Naive thymus-derived CD8-positive, alpha-beta T cell (primary cell): Measurements from ENCODE around the gene MAML2. TPM values are rescaled to one million over a fixed set of nuclear protein-coding genes. Genes with fewer than 3 reads are reported as not detected.
A peak's percentile ranks its signal among the peaks of the same experiment; 100 is the strongest.

Experiments
- ATAC-seq, 2 donors: fragments of 150-1000 bp; cut with Tn5 transposase in 1 of 2; sonication (Bioruptor Pico), chemical (Tn5 transposase) in 1 of 2; 1 replicate in 1 of 2; 2 replicates in 1 of 2; pipeline ENCODE4 v1.10.0; 2021; ENCODE audit warnings: mild to moderate bottlenecking in 2 of 2, moderate library complexity in 2 of 2
- POLR2A ChIA-PET: fragments of 350-600 bp; sonication (Branson Sonifier 250); formaldehyde crosslinking; loops from one replicate; lab custom pipeline; 2021; ENCODE audit warnings: antibody characterized with exemption; lab: Charles Lee
- DNase-seq, 10 donors: peaks; one replicate each; pipeline versions ENCODE4 v3.0.0 to v3.0.0-alpha.2; 2020 to 2022
- H3K27ac Mint-ChIP-seq, 10 donors: one replicate each; pipeline ENCODE4 v1.8.0; 2020 to 2022; ENCODE audit warnings: mild to moderate bottlenecking in 10 of 10, mixed read lengths in 10 of 10, moderate library complexity in 4 of 10, inconsistent platforms in 1 of 10
- H3K27me3 Mint-ChIP-seq, 5 donors: one replicate each; pipeline ENCODE4 v1.8.0; 2021 to 2022; ENCODE audit warnings: mixed read lengths in 5 of 5
- H3K36me3 Mint-ChIP-seq, 3 donors: one replicate each; pipeline ENCODE4 v1.8.0; 2020 to 2022; ENCODE audit warnings: mixed read lengths in 3 of 3, mild to moderate bottlenecking in 2 of 3, inconsistent platforms in 1 of 3
- H3K4me1 Mint-ChIP-seq, 4 donors: one replicate each; pipeline ENCODE4 v1.8.0; 2021 to 2022; ENCODE audit warnings: mixed read lengths in 4 of 4
- H3K4me3 Mint-ChIP-seq, 10 donors: one replicate each; pipeline ENCODE4 v1.8.0; 2020 to 2022; ENCODE audit warnings: mild to moderate bottlenecking in 10 of 10, mixed read lengths in 10 of 10, moderate library complexity in 6 of 10, inconsistent platforms in 1 of 10
- H3K9me3 Mint-ChIP-seq, 9 donors: one replicate each; pipeline ENCODE4 v1.8.0; 2020 to 2022; ENCODE audit warnings: mixed read lengths in 9 of 9, mild to moderate bottlenecking in 3 of 9, inconsistent platforms in 1 of 9, moderate library complexity in 1 of 9
- polyA plus RNA-seq, 3 donors: library from polyadenylated mRNA; unstranded; fragments of 300-500 nt; fragmentation: Illumina TruSeq; gene quantifications; one replicate each; pipeline ENCODE4 v1.2.3, GENCODE V29; 2021
- total RNA-seq, 8 experiments: library from RNA in 2 of 8; stranded (reverse) in 2 of 8; gene quantifications; one replicate each; pipeline ENCODE4 v1.2.3 and lab custom pipeline; 2021 to 2026

Gene MAML2
- total and polyA plus RNA-seq, 5 experiments from 2014 or later = 6.6 to 68.5 (median 33.0) TPM

DNA sequence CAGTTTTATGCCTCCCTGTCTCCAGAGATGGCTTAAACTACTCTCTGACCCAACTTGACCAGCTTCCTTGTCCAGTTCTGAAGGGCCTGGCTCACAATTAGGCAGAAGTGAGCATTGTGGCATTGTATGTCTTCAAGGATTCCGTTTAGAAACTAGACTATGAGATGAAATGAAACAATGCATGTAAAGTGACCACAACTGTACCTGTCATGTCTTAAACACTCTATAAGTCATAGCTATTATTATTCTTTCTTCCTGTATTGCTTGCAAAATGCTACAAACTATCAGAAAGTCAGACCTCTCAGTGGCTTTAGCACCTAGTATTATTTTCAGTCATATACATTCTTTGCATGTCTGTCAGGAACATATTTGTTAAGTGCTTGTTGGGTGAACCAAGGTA lies 291.2 kb downstream of the MAML2 start:
- POLR2A ChIA-PET = no interaction called here
- Mint-ChIP-seq H3K4me3 (no peak overlapping the region), H3K27ac (peak overlapping the region in 4 of 10 donors; percentile 20 to 43 (median 31)), H3K9me3 (no peaks in the 10 kb centered on the region), H3K4me1 (peaks cover 30 to 63% (median 55%) of the 10 kb centered on the region in 4 donors), H3K36me3 (peaks cover 4 to 27% (median 9%) of the 10 kb centered on the region in 3 donors), H3K27me3 (no peaks in the 10 kb centered on the region)
- ATAC-seq = no peak
- no peak for DNase-seq

- H3K9me3 Mint-ChIP-seq = no peaks in the 10 kb centered on the region
- H3K4me3 Mint-ChIP-seq = no peak overlapping the region
- POLR2A ChIA-PET = no interaction called here
- no peak for DNase-seq
- peak overlapping the region in 2 of 10 donors; percentile 45 to 54 for H3K27ac Mint-ChIP-seq
- H3K4me1 Mint-ChIP-seq = peaks cover 32 to 61% (median 51%) of the 10 kb centered on the region in 4 donors
- no peaks in the 10 kb centered on the region for H3K27me3 Mint-ChIP-seq
- H3K36me3 Mint-ChIP-seq = peaks cover 4 to 34% (median 12%) of the 10 kb centered on the region in 3 donors
- no peak for ATAC-seq
Measured at GRCh38 chr11:96050435-96051182, 292.4 kb downstream of the MAML2 start.

- H3K27ac Mint-ChIP-seq = no peak overlapping the region
- H3K9me3 Mint-ChIP-seq = no peaks in the 10 kb centered on the region
- DNase-seq (no peak), ATAC-seq (no peak)
- POLR2A ChIA-PET = no interaction called here
- H3K27me3 Mint-ChIP-seq = no peaks in the 10 kb centered on the region
- H3K4me3 Mint-ChIP-seq = no peak overlapping the region
- H3K36me3 Mint-ChIP-seq = peaks cover 4 to 40% (median 18%) of the 10 kb centered on the region in 3 donors
- H3K4me1 Mint-ChIP-seq = peaks cover 29 to 61% (median 48%) of the 10 kb centered on the region in 4 donors
Measured at GRCh38 chr11:96049426-96049825, 293.6 kb downstream of the MAML2 start.

- H3K9me3 Mint-ChIP-seq = no peaks in the 10 kb centered on the region
- H3K4me1 Mint-ChIP-seq = peaks cover 32 to 60% (median 44%) of the 10 kb centered on the region in 4 donors
- no peaks in the 10 kb centered on the region for H3K27me3 Mint-ChIP-seq
- H3K4me3 Mint-ChIP-seq = peak overlapping the region in 1 of 10 donors; percentile 9
- peak overlapping the region in 6 of 10 donors; percentile 68 to 91 (median 76) for H3K27ac Mint-ChIP-seq
- H3K36me3 Mint-ChIP-seq = peaks cover 0 to 50% (median 19%) of the 10 kb centered on the region in 3 donors
- ATAC-seq (no peak), DNase-seq (no peak)
- POLR2A ChIA-PET = no interaction called here
Measured at GRCh38 chr11:96045622-96046456, 297.2 kb downstream of the MAML2 start.

DNA sequence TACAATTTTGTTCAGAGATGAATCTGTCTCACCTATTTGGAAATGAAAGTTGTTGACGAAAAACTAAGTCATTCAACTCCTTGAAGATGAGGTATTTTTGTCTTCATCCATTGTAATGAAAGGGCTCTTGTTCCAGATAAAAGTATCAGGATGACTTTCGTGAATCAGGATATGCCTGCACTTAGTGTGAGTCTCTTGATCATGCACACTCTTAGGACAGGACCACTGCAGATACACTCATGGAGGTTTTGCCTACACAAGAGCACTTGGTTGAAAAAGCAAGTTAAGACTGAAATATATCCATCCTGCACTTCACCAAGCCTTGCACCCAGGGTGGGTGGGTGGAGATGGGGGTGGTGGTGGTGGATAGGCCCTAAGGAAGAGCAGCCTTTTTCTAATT lies 298.2 kb downstream of the MAML2 start:
- DNase-seq = no peak
- Mint-ChIP-seq H3K9me3 (no peaks in the 10 kb centered on the region), H3K27me3 (no peaks in the 10 kb centered on the region), H3K36me3 (peaks cover 0 to 41% (median 19%) of the 10 kb centered on the region in 3 donors), H3K4me3 (no peak overlapping the region), H3K27ac (peak overlapping the region in 4 of 10 donors; percentile 4 to 74 (median 54)), H3K4me1 (peaks cover 26 to 54% (median 37%) of the 10 kb centered on the region in 4 donors)
- POLR2A ChIA-PET = no interaction called here
- ATAC-seq = no peak

- peaks cover 25 to 56% (median 38%) of the 10 kb centered on the region in 4 donors for H3K4me1 Mint-ChIP-seq
Measured at GRCh38 chr11:96044311-96044710, 298.7 kb downstream of the MAML2 start.

GRCh38 chr11:96043291-96043690 lies 299.7 kb downstream of the MAML2 start:
- Mint-ChIP-seq H3K36me3 (peaks cover 0 to 45% (median 19%) of the 10 kb centered on the region in 3 donors), H3K9me3 (no peaks in the 10 kb centered on the region), H3K4me1 (peaks cover 26 to 63% (median 44%) of the 10 kb centered on the region in 4 donors), H3K27me3 (no peaks in the 10 kb centered on the region), H3K27ac (peak overlapping the region in 3 of 10 donors; percentile 24 to 43 (median 32)), H3K4me3 (no peak overlapping the region)
- DNase-seq (no peak), ATAC-seq (no peak)
- POLR2A ChIA-PET = interaction anchor here (0.5 to 0.7 kb wide), 2 partner anchors 223 to 828 kb away, joined by 3 to 7 read pairs; no protein-coding TSS in a partner anchor

More at GRCh38 chr11:96044311-96044710, 298.7 kb downstream of the MAML2 start:
- Mint-ChIP-seq H3K4me3 (peak overlapping the region in 1 of 10 donors; percentile 29), H3K27me3 (no peaks in the 10 kb centered on the region), H3K27ac (peak overlapping the region in 8 of 10 donors; percentile 4 to 74 (median 57)), H3K36me3 (peaks cover 0 to 45% (median 19%) of the 10 kb centered on the region in 3 donors), H3K9me3 (no peaks in the 10 kb centered on the region)
- POLR2A ChIA-PET = no interaction called here
- DNase-seq (no peak), ATAC-seq (no peak)

DNA sequence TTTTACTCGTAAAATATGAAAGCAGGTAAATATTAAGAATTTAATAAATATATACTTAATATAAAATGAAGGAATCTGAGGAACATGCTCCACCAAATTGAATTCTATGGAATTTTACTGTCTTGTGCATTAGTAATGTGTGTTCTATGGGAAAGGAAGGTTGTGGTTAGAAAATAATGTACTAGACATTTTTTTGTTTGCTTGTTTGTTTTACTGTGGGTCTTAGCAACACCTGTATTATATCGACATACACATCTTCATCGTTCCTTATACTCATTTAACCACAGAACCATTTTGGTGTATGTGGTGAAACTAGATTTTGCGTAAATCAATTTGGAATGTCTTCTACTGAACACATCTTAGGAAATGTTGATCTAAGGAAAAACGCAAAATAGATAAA lies 304.9 kb downstream of the MAML2 start:
- Mint-ChIP-seq H3K9me3 (no peaks in the 10 kb centered on the region), H3K36me3 (peaks cover 5 to 52% (median 12%) of the 10 kb centered on the region in 3 donors), H3K27me3 (no peaks in the 10 kb centered on the region), H3K4me3 (no peak overlapping the region), H3K4me1 (peaks cover 30 to 73% (median 55%) of the 10 kb centered on the region in 4 donors), H3K27ac (peak overlapping the region in 2 of 10 donors; percentile 37 to 47)
- POLR2A ChIA-PET = no interaction called here
- no peak for ATAC-seq
- no peak for DNase-seq

DNA sequence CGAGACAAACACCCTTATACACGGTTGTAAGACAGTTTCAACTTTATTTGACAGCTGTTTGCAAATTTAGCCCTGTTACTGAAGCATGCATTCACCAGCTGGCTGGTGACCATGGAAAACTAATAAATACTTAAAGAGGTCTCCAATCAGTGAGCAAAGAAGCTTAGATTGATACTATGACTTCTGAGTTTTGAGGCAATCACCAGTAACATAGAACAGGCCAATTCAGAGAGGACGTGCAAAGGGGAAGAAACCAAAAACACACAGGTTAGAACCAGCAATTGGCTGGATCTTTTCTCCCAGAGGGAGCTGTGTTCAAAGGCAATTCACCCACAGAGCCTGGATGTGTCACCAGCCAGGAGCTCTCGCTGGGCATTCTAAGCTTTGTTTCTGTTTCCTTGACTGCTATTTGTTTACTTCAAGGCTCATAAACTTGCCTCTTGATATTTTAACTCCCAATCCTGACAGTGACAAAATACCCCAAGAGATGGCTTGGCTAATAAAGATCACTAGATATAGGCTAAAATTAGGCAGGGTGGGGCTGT lies 305.5 kb downstream of the MAML2 start:
- Mint-ChIP-seq H3K4me1 (peaks cover 31 to 75% (median 55%) of the 10 kb centered on the region in 4 donors), H3K9me3 (no peaks in the 10 kb centered on the region), H3K36me3 (peaks cover 5 to 50% (median 13%) of the 10 kb centered on the region in 3 donors), H3K27ac (peak overlapping the region in 7 of 10 donors; percentile 7 to 59 (median 15)), H3K4me3 (no peak overlapping the region), H3K27me3 (no peaks in the 10 kb centered on the region)
- POLR2A ChIA-PET = no interaction called here
- no peak for ATAC-seq
- DNase-seq = no peak

GRCh38 chr11:96036863-96037262 lies 306.1 kb downstream of the MAML2 start:
- peak overlapping the region in 7 of 10 donors; percentile 4 to 86 (median 15) for H3K27ac Mint-ChIP-seq
- POLR2A ChIA-PET = no interaction called here

GRCh38 chr11:96035740-96036078 lies 307.3 kb downstream of the MAML2 start:
- no peak overlapping the region for H3K4me3 Mint-ChIP-seq
- ATAC-seq (peak; percentile 59 to 67), DNase-seq (no peak)
- H3K27me3 Mint-ChIP-seq = no peaks in the 10 kb centered on the region
- H3K27ac Mint-ChIP-seq = peak overlapping the region; percentile 4 to 86 (median 36)
- POLR2A ChIA-PET = interaction anchor here (0.8 to 1.9 kb wide), 2 partner anchors 11 to 20 kb away, joined by 4 to 7 read pairs; no protein-coding TSS in a partner anchor
- H3K9me3 Mint-ChIP-seq = no peaks in the 10 kb centered on the region
- H3K4me1 Mint-ChIP-seq = peaks cover 26 to 70% (median 52%) of the 10 kb centered on the region in 4 donors
- peaks cover 5 to 34% (median 8%) of the 10 kb centered on the region in 3 donors for H3K36me3 Mint-ChIP-seq

More at GRCh38 chr11:96036863-96037262, 306.1 kb downstream of the MAML2 start:
- H3K4me3 Mint-ChIP-seq = no peak overlapping the region
- no peak for ATAC-seq
- H3K4me1 Mint-ChIP-seq = peaks cover 28 to 73% (median 53%) of the 10 kb centered on the region in 4 donors
- no peaks in the 10 kb centered on the region for H3K27me3 Mint-ChIP-seq
- peaks cover 5 to 44% (median 10%) of the 10 kb centered on the region in 3 donors for H3K36me3 Mint-ChIP-seq
- DNase-seq = no peak
- H3K9me3 Mint-ChIP-seq = no peaks in the 10 kb centered on the region
